GM19438 (cell line): ENCODE results near the gene KRTAP9-1.
"Not testable (repeated sequence)": the region's sequence is repeated elsewhere in the genome, so short reads cannot be mapped to it uniquely, and the experiment has no call there.

ENCODE experiments used
- ATAC-seq: cut with Tn5 transposase; IDR thresholded peaks from one replicate; pipeline ENCODE4 v1.9.1; 2021; ENCODE audit warnings: low read depth; ENCODE audit not compliant: unreplicated experiment

The KRTAP9-1 gene

DNA sequence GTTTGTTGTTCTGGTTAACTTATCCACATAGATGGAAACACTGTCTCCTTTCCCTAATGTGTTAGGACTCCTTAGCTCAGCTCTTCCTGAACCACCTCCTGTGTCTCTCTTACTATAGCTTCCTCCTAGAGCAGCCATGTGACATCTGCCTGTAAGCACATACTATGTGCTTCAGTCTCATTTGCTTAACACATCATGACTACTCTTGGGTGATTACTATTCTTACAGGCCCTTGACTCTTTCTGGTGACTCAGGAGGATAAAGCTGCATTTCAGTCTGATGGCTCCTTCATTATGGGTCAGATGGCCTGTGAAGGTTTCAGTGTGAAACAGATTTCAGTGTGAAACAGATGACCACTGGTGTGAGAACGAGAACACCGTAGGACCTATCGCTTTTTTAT, 11.3 kb upstream of the KRTAP9-1 start:
- no peak for ATAC-seq

DNA sequence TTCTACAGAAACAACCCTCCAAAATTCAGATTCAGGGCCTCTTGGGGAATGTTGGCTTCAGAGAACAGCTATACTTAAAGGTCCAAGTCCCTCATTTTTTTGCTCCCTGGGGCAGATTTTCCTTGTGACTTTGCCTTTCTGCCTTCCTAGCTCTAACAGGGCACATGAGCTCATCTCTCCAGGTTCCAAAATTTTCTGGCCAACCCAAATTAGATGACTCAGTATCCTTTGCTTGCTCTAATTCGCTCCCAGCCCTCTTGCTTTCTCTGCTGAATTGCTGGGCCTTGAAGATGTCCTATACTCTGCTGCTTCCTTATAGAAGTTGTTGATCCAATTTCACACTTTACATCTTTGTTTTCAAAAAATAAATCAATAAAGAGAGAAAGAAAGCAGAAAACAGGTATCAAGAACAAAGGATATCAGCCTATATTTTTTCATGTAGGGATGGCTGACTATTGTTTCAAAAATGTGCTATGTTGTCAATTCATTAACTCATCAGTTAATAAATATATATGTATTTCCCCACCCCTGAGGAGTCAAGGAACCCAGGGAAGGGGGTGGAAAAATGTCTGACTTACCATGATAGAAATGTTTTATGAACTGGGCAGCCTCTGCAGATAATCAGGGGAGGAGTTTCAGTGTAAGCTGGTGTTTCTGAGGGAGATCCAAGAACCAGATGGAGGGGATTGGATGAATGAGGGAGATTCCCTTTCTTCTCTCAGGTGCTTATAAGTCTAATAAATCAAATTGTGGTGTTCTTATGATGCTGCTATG, 10.7 kb upstream of the KRTAP9-1 start:
- ATAC-seq, result no peak

DNA sequence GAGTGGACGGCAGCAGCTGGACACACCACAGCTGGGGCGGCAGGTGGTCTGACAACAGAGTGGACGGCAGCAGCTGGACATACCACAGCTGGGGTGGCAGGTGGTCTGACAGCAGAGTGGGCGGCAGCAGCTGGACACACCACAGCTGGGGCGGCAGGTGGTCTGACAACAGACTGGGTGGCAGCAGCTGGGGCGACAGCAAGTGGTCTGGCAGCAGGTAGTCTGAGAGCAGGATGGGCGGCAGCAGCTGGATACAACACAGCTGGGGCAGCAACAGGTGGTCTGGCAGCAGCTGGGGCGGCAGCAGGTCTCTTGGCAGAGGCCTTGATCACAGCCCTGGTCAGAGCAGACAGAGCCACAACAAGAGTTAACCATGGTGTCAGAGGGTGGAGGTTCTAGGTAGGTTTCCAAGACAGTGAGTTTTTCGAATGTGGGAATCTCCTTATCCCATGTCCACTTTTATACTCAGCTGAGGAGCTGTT, 5.2 kb upstream of the KRTAP9-1 start, which contains the start of gene KRTAP4-1:
KRTAP4-1 (minus strand) TSS at position 432 of the 482 bp plus-strand sequence; CDS start at position 375, 57 bp downstream.
- ATAC-seq, result no peak

DNA sequence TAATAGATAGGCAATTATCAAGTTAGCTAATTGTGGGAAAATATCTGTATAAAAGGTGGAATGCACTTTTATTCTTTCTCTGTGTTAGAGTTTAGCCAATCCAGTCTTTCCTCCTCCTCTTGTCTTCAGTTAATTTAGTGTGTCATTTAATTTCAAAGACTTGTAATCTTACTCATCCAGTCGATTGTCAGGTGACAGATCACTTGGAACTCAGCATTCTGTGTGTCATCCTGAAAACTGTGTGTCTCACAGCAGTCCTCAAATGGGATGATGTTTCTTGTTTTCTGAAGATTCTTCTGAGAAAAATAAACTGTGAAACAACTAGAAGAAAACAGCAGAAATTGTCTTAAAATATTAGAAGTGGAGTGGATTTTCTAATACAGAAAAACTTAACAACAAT, 4.7 kb upstream of the KRTAP9-1 start:
- no peak for ATAC-seq

DNA sequence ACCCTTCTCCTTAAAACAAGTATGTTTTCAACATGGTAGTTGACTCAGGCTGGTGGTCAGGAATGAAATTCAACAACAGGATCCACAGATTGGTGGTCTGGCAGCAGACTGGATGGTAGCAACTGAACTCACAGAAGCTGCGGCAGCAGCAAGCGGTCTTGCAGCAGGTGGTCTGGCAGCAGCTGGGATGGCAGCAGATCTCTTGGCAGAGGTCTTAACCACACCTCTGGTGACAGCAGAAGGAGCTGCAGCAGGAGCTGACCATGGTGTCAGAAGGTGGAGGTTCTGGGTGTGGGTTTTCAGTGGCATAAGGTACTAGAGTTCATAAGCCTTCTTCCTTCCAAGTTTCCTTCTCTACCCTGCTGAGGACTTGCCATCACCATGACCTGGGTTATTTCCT, 2.8 kb upstream of the KRTAP9-1 start:
- no peak for ATAC-seq

DNA sequence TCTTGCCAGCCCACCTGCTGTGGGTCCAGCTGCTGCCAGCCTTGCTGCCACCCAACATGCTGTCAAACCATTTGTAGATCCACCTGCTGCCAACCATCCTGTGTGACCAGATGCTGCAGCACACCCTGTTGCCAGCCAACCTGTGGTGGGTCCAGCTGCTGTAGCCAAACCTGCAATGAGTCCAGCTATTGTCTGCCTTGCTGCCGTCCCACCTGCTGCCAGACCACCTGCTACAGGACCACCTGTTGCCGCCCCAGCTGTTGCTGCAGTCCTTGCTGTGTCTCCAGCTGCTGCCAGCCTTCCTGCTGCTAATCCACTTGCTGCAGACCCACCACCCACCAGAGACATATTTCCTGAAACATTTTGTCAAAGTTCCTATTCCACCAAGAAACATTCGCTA, 641 bp downstream of the KRTAP9-1 start:
- ATAC-seq, result no peak

DNA sequence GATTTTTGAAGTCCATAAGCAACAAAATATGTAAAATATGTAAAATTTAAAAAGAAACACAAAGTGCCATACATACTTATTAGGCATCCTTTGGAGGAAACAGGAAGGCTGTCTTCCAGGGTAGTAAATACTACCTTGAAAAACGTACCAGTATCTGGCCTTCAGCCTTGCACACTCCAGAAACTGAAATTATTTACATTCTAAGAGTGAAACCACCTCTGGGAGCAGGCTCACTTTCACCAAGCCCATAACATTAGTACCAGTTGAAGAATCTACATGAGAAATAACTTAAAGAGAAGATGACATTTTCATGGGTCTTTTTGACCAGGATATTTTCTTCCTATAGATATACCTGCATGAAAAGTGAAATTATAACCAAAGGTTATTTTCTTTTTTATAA, 6.4 kb downstream of the KRTAP9-1 start:
- no peak for ATAC-seq

DNA sequence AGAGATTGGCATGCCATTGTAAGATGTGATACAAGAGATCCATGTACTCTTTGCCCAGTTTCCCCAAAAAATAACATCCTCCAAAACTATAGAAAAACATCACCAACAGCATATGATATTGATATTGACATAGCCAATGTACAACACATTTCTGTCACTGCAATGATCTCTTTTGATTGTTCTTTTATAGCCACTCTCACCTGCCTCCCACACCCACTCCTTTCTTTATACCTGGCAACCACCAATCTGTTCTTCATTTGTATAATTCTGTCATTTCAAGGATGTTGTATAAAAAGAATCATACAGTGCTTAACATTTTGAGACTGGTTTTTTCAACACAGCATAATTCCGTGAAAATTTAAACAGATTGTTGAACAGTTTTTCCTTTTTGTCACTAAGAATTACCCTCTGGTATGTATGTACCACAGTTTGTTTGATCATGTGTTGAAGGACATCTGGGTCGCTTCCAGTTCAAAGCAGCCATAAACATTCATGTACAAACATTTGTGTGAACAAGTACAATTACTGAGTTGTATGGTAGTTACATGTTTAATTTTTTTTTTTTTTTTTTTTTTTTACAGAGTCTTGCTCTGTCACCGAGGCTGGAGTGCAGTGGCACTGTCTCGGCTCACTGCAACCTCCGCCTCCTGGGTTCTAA, 9.9 kb downstream of the KRTAP9-1 start:
- no peak for ATAC-seq

DNA sequence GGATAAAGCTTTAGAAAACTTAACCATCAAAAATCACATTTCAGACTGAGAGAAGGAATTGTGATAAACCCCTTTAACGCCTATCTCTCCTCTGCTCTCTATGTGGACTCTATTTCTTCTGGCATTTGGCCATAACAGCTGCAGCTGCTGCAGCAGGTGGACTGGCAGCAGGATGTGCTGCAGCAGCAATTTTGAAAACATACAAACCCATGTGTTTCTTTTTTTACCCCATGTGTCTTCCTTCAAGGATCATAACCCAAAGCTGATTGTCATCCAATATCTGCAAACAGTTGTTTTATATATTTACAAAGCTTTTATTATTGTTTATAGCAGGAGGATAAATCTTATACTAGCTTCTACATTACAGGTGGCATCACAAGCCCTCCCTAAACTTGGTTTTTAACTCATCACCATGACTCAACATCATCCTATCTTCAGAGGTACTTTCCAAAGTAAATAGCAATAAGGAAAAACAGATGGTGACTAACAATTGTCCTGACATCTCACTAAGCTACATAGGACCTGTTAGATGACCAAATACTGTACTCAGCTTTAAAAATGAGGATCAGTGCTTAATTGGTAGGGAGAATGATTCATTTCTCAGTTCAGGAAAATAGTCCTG, 22.3 kb downstream of the KRTAP9-1 start:
- no peak for ATAC-seq

DNA sequence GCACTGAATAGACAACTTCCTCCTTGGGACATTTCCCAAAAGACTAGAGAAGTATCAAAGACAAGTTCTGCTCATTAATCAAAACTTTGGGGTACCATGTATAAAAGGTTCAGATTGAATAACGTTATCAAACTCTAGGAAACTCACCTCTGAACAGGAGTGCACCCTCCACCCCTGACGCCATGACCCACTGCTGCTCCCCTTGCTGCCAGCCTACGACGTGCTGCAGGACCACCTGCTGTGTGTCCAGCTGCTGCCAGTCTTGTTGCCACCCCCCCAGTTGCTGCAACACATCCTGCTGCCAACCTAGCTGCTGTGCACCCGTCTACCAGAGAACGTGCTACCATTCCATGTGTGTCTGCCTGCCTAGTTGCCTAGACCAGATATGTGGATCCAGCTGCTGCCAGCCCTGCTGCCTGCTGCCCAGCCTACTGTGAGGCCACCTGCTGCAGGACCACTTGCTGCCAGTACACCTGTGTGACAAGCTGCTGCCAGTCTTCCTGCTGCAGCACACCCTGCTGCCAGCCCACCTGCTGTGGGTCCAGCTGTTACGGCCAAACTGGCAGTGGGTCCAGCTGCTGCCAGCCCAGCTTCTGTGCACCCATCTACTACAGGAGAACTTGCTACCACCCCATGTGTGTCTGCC, 23.0 kb downstream of the KRTAP9-1 start:
- ATAC-seq, result no peak

DNA sequence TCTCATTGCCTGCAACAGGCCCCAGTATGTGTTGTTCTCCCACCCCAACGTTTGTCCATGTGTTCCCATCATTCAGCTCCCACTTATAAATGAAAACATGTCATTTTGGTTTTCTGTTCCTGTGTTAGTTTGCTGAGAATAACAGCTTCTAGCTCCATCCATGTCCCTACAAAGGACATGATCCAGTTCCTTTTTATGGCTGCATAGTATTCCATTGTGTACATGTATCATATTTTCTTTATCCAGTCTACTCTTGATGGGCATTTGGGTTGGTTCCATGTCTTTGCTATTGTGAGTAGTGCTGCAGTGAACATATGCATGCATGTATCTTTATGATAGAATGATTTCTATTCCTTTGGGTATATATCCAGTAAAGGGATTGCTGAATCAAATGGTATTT, 26.0 kb downstream of the KRTAP9-1 start:
- no peak for ATAC-seq

DNA sequence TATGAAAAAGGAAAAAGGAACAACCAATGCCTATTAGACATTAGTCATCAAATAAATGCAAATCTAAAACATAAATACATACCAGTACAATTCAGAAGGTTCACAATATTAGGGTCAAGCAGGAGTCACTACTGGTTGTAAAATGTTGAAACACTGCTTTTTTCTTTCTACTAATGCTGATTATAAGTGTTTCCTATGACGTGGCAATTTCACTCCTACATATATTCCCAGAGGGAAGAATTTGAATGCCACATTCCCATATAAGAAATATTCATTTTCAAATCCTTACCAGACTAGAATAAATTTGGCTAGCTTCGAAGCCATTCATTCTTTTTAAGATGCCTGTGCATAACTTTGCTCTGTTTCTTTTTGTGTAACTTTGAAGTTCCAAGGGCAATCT, 34.1 kb downstream of the KRTAP9-1 start:
- no peak for ATAC-seq

DNA sequence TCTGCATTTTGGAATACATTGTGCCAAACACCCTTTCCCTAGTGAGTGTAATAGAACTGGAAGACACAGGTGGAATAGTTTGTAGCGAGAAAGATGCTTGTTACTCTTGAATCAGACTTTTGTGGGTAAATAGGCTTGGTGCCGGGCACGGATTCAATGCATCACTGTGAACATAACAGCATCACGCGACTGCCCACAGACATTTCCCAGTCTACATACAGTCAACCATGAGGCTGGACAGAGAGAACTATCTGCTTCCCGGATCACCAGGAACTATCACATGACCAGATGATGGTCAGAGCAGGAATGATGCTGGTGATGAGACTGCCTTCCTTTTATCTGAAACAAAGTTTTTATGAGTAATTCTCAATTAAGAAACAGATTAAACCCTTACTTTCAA, 36.4 kb downstream of the KRTAP9-1 start:
- ATAC-seq, result no peak

DNA sequence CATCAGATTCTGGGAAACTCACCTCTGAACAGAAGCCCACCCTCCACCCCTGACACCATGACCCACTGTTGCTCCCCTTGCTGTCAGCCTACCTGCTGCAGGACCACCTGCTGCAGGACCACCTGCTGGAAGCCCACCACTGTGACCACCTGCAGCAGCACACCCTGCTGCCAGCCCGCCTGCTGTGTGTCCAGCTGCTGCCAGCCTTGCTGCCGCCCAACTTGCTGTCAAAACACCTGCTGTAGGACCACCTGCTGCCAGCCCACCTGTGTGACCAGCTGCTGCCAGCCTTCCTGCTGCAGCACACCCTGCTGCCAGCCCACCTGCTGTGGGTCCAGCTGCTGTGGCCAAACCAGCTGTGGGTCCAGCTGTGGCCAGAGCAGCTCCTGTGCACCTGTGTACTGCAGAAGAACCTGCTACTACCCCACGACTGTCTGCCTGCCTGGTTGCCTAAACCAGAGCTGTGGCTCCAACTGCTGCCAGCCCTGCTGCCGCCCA, 37.0 kb downstream of the KRTAP9-1 start, which contains the start of gene KRTAP9-2:
KRTAP9-2 (plus strand) TSS at position 51 of the 498 bp plus-strand sequence; CDS start at position 58, 7 bp downstream.
- not testable (repeated sequence) for ATAC-seq

DNA sequence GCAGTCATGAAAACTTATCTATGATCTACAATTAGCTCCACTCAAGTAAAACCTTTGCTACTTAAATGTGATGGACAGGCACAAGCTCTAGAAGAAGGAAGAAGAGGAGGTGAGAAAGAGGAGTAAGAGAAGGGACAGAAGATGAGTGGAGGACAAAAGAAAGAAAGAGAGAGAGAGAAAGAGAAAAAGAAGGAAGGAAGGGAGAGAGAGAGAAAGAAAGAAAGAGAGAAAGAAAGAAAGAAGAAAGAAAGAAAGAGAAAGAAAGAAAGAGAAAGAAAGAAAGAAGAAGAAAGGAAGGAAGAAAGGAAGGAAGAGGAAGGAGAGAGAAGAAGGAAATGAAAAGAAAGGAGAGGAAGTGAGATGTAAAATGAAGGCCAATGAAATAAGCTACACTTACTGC, 40.4 kb downstream of the KRTAP9-1 start:
- ATAC-seq, result no peak

DNA sequence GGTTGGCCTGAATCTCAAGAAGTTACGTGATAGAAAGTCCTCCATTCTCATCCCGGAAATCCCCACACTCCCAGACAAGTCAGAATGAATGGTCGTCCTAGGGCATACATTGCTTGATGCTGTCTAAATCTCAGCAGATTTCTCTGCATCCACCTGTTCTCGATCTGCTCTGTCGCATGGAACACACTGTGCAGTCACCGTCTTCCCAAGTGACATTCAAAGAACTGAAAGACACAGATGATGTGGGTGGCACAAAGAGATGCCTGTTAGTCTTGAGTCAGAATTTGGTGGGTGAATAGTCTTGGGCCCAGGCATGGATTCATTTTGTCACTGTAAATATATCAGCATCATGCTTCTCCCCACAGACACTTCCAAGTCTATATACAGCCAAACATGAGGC, 42.0 kb downstream of the KRTAP9-1 start:
- no peak for ATAC-seq

DNA sequence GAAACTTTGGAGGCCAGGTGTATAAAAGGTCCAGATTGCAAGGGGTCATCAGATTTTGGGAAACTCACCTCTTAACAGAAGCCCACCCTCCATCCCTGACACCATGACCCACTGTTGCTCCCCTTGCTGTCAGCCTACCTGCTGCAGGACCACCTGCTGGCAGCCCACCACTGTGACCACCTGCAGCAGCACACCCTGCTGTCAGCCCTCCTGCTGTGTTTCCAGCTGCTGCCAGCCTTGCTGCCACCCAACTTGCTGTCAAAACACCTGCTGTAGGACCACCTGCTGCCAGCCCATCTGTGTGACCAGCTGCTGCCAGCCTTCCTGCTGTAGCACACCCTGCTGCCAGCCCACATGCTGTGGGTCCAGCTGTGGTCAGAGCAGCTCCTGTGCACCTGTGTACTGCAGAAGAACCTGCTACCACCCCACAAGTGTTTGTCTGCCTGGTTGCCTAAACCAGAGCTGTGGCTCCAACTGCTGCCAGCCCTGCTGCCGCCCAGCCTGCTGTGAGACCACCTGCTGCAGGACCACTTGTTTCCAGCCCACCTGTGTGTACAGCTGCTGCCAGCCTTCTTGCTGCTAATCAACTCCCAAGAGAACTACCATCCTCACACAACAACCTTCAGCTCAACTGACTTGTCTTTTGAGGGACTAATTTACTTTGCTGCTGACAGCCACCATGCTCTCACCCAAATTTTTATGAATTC, 42.9 kb downstream of the KRTAP9-1 start, which contains the start of gene KRTAP9-3:
KRTAP9-3 (plus strand) TSS at position 51 of the 707 bp plus-strand sequence; CDS start at position 104, 53 bp downstream.
- ATAC-seq, result not testable (repeated sequence)

DNA sequence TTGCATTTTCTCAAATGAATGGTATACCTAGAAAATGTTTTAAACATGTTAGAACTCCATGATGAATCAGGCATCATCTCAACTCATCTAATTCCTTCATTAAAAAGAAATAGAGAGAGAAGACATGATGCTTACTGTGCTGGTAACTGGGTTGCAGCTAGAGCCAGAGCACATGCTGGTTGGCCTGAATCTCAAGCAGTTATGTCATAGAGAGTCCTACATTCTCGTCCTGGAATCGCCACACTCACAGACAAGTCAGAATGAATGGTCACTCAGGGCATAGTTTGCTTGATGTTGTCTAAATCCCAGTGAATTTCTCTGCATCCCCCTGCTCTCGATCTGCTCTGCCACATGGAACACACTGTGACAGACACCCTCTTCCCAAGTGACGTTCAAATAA, 47.4 kb downstream of the KRTAP9-1 start:
- ATAC-seq, result not testable (repeated sequence)

DNA sequence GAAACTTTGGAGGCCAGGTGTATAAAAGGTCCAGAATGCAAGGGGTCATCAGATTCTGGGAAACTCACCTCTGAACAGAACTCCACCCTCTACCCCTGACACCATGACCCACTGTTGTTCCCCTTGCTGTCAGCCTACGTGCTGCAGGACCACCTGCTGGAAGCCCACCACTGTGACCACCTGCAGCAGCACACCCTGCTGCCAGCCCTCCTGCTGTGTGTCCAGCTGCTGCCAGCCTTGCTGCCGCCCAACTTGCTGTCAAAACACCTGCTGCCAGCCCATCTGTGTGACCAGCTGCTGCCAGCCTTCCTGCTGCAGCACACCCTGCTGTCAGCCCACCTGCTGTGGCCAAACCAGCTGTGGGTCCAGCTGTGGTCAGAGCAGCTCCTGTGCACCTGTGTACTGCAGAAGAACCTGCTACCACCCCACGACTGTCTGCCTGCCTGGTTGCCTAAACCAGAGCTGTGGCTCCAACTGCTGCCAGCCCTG, 48.3 kb downstream of the KRTAP9-1 start, which contains the start of gene KRTAP9-8:
KRTAP9-8 (plus strand) TSS at position 51 of the 489 bp plus-strand sequence; CDS start at position 104, 53 bp downstream.
- not testable (repeated sequence) for ATAC-seq
